HG03159 (cell line): ENCODE results near the gene TNK2.

Source experiments
- ATAC-seq: cut with Tn5 transposase; IDR thresholded peaks from one replicate; pipeline ENCODE4 v1.9.1; 2021; ENCODE audit warnings: mild to moderate bottlenecking, moderate library complexity; ENCODE audit not compliant: unreplicated experiment

The TNK2 gene

GRCh38 chr3:195854628-195855294 is 53.6 kb downstream of the TNK2 start:
- ATAC-seq = no peak

- no peak for ATAC-seq
Measured at GRCh38 chr3:195853996-195854395, 54.4 kb downstream of the TNK2 start.

- no peak for ATAC-seq
Measured at GRCh38 chr3:195853036-195853435, 55.3 kb downstream of the TNK2 start.

- ATAC-seq = peak; percentile 97
Measured at GRCh38 chr3:195850857-195851543, 57.4 kb downstream of the TNK2 start.

GRCh38 chr3:195849322-195850074 is 58.9 kb downstream of the TNK2 start:
- no peak for ATAC-seq

- ATAC-seq = no peak
Measured at GRCh38 chr3:195847055-195847950, 61.0 kb downstream of the TNK2 start.

GRCh38 chr3:195845483-195845882 is 62.9 kb downstream of the TNK2 start:
- no peak for ATAC-seq

GRCh38 chr3:195844671-195845218 is 63.6 kb downstream of the TNK2 start:
- ATAC-seq = no peak

GRCh38 chr3:195839260-195840010 is 68.9 kb downstream of the TNK2 start:
- ATAC-seq = no peak

- no peak for ATAC-seq
Measured at GRCh38 chr3:195838714-195839113, 69.6 kb downstream of the TNK2 start.

- no peak for ATAC-seq
Measured at GRCh38 chr3:195836476-195837135, 71.7 kb downstream of the TNK2 start.

GRCh38 chr3:195835791-195836190 is 72.6 kb downstream of the TNK2 start:
- ATAC-seq = no peak

GRCh38 chr3:195834675-195835583 is 73.4 kb downstream of the TNK2 start:
- ATAC-seq = no peak

GRCh38 chr3:195829897-195830254 is 78.5 kb downstream of the TNK2 start:
- no peak for ATAC-seq

GRCh38 chr3:195828762-195829161 is 79.6 kb downstream of the TNK2 start:
- no peak for ATAC-seq

GRCh38 chr3:195825857-195826804 is 82.2 kb downstream of the TNK2 start:
- ATAC-seq = no peak

GRCh38 chr3:195825191-195825588 is 83.2 kb downstream of the TNK2 start:
- ATAC-seq = no peak
